GM21381 (cell line): ENCODE measurements around the gene TNFRSF12A.

ENCODE experiments used
- ATAC-seq: cut with Tn5 transposase; IDR thresholded peaks from one replicate; pipeline ENCODE4 v1.9.1; 2021; ENCODE audit warnings: mild to moderate bottlenecking, moderate library complexity; ENCODE audit not compliant: unreplicated experiment

Gene TNFRSF12A

GRCh38 chr16:3025032-3026002 is 5.1 kb downstream of the TNFRSF12A start:
- ATAC-seq, result no peak

- no peak for ATAC-seq
Observed at GRCh38 chr16:3026003-3026378, 5.8 kb downstream of the TNFRSF12A start.

- ATAC-seq, result no peak
Observed at GRCh38 chr16:3026609-3027488, 6.7 kb downstream of the TNFRSF12A start.

GRCh38 chr16:3027489-3027795 is 7.3 kb downstream of the TNFRSF12A start:
- ATAC-seq, result no peak

GRCh38 chr16:3027983-3028715 is 8.0 kb downstream of the TNFRSF12A start:
- ATAC-seq, result no peak

- no peak for ATAC-seq
Observed at GRCh38 chr16:3028716-3029319, 8.7 kb downstream of the TNFRSF12A start.

GRCh38 chr16:3029491-3030221 is 9.5 kb downstream of the TNFRSF12A start:
- ATAC-seq, result no peak

DNA sequence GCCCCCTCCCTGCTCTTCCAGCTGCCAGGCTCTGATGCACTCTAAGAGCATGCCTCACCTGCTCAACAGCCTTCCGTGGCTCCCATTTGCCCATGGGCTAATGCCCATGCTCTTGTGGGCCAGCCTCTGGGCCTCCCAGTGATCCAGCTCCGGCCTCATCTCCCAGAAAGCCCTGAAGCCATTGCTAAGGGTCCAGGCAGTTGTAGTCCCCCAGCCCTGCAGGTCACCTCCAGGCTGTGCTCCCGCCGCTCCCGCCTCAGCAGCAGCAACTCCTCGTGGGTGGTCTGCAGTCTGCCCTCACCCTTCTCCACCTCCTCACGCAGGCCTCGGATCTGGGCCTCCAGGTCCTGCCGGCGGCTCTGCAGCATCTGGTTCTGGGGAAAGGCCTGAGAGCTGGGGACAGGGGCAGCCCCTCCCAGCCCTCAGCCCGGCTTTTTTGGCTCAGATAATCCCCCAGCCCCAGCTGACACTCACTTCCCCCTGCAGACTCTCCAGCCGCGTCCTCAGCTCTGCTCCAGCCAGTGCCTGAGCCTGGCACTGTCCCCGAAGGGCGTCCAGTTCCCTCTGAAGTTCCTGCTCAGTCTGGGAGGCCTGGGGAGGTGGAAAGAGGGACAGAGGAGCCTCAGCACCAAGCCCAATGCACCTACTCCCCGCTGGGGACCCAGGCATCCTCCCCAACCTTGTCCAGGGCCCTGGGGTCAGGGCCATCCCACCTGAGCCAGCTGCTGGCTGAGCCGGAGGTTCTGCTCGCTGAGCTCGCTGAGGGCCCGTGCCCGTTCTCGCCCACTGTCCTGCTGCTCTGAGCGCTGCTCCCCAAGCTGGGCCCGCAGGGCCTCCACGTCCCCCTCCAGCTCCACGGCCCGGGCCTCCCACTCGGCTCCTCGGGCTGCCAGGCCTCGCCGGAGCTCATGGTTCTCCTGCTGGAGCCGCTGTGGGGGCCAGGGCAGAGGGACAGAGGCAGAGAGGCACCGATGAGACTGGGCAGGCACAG is 10.3 kb downstream of the TNFRSF12A start:
- ATAC-seq, result no peak

GRCh38 chr16:3032624-3033023 is 12.5 kb downstream of the TNFRSF12A start:
- ATAC-seq, result no peak

GRCh38 chr16:3035289-3035971 is 15.3 kb downstream of the TNFRSF12A start:
- ATAC-seq, result no peak

GRCh38 chr16:3035972-3036725 is 16.0 kb downstream of the TNFRSF12A start:
- no peak for ATAC-seq

GRCh38 chr16:3036726-3037315 is 16.7 kb downstream of the TNFRSF12A start, which contains the start of gene BICDL2:
Gene BICDL2, minus strand, starts transcription at chr16:3036944. Its CDS starts 1,448 bp downstream, at chr16:3035496.
- ATAC-seq, result no peak

- no peak for ATAC-seq
Observed at GRCh38 chr16:3038256-3038655, 18.1 kb downstream of the TNFRSF12A start.

- ATAC-seq, result no peak
Observed at GRCh38 chr16:3038896-3039295, 18.7 kb downstream of the TNFRSF12A start.

GRCh38 chr16:3042376-3042775 is 22.2 kb downstream of the TNFRSF12A start:
- no peak for ATAC-seq

GRCh38 chr16:3044708-3045107 is 24.5 kb downstream of the TNFRSF12A start:
- no peak for ATAC-seq
